ENCODE results near the gene DMGDH.

The DMGDH gene

DNA sequence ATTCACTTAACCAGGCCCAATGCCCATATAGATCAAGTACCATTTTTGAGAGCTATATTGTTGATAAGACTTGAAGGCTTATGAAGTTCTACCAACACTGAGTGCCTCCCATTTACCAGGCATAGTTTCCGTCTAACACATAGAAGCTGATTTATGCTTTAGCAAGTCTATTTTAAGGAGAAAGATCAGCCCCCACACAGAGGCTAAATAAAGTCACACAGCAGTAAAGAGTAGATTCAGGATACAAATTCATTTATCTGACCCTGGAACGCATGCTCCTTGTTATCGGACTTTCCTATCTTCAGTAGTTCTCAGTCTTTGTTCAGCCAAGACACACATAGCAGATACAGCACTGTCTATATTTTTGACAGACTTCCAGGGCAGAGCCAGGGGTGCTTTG lies 34.2 kb downstream of the DMGDH start:
- Histone ChIP-seq H3K9me3 (ENCODE audit: insufficient read depth, low read length, severe bottlenecking) (no peaks in the 10 kb centered on the region), H4K20me1 (ENCODE audit: insufficient read depth, low read length) (no peaks in the 10 kb centered on the region), H3K79me2 (ENCODE audit: insufficient read depth, low read length) (no peaks in the 10 kb centered on the region), H3K9ac (ENCODE audit: low read depth, low read length) (no peak overlapping the region), H3K27me3 (ENCODE audit: insufficient read depth, low read length, poor library complexity) (no peaks in the 10 kb centered on the region), H3K4me2 (ENCODE audit: insufficient read depth, low read length) (no peak overlapping the region), H3K27ac (ENCODE audit: low read length) (no peak overlapping the region), H3K4me3 (ENCODE audit: low read depth in 1 of 2, low read length in 2 of 2) (no peak overlapping the region), H3K4me1 (ENCODE audit: insufficient read depth, low read length) (no peaks in the 10 kb centered on the region), H3K36me3 (ENCODE audit: insufficient read depth, low read length) (no peaks in the 10 kb centered on the region), H2AFZ (ENCODE audit: low read depth, low read length) (no peak overlapping the region)
- DNase-seq: no peak
- no peak for TF ChIP-seq CTCF (IDR thresholded peaks at IDR 0.05; ENCODE audit: borderline replicate concordance, extremely low read depth, low read length, poor library complexity, severe bottlenecking)
- no peak for TF ChIP-seq EZH2 (IDR thresholded peaks at IDR 0.05; ENCODE audit: borderline replicate concordance, low read depth, low read length, severe bottlenecking)
- ATAC-seq (ENCODE audit: insufficient read depth, low read depth): no peak

- H4K20me1 ChIP-seq (ENCODE audit: insufficient read depth, low read length): no peaks in the 10 kb centered on the region
- TF ChIP-seq EZH2 (IDR thresholded peaks at IDR 0.05; ENCODE audit: borderline replicate concordance, low read depth, low read length, severe bottlenecking) (no peak), CTCF (IDR thresholded peaks at IDR 0.05; ENCODE audit: borderline replicate concordance, extremely low read depth, low read length, poor library complexity, severe bottlenecking) (no peak)
- no peaks in the 10 kb centered on the region for H3K27me3 ChIP-seq (ENCODE audit: insufficient read depth, low read length, poor library complexity)
- no peak for DNase-seq
- no peaks in the 10 kb centered on the region for H3K9me3 ChIP-seq (ENCODE audit: insufficient read depth, low read length, severe bottlenecking)
- ATAC-seq (ENCODE audit: insufficient read depth, low read depth): no peak
- H3K4me1 ChIP-seq (ENCODE audit: insufficient read depth, low read length): no peaks in the 10 kb centered on the region
- no peak overlapping the region for H3K4me2 ChIP-seq (ENCODE audit: insufficient read depth, low read length)
- no peak overlapping the region for H3K9ac ChIP-seq (ENCODE audit: low read depth, low read length)
- H3K79me2 ChIP-seq (ENCODE audit: insufficient read depth, low read length): no peaks in the 10 kb centered on the region
- H3K36me3 ChIP-seq (ENCODE audit: insufficient read depth, low read length): no peaks in the 10 kb centered on the region
- no peak overlapping the region for H3K4me3 ChIP-seq (ENCODE audit: low read depth in 1 of 2, low read length in 2 of 2)
- no peak overlapping the region for H2AFZ ChIP-seq (ENCODE audit: low read depth, low read length)
- no peak overlapping the region for H3K27ac ChIP-seq (ENCODE audit: low read length)
Observed at GRCh38 chr5:79032782-79033181, 36.7 kb downstream of the DMGDH start.

- no peak for TF ChIP-seq CTCF (IDR thresholded peaks at IDR 0.05; ENCODE audit: borderline replicate concordance, extremely low read depth, low read length, poor library complexity, severe bottlenecking)
- no peak for TF ChIP-seq EZH2 (IDR thresholded peaks at IDR 0.05; ENCODE audit: borderline replicate concordance, low read depth, low read length, severe bottlenecking)
Observed at GRCh38 chr5:79032031-79032695, 37.3 kb downstream of the DMGDH start.

More at GRCh38 chr5:79032031-79032695, 37.3 kb downstream of the DMGDH start:
- H3K4me1 ChIP-seq (ENCODE audit: insufficient read depth, low read length): no peaks in the 10 kb centered on the region
- no peaks in the 10 kb centered on the region for H4K20me1 ChIP-seq (ENCODE audit: insufficient read depth, low read length)
- no peak overlapping the region for H3K4me2 ChIP-seq (ENCODE audit: insufficient read depth, low read length)
- H3K27ac ChIP-seq (ENCODE audit: low read length): no peak overlapping the region
- DNase-seq: no peak
- no peak overlapping the region for H3K9ac ChIP-seq (ENCODE audit: low read depth, low read length)
- H2AFZ ChIP-seq (ENCODE audit: low read depth, low read length): no peak overlapping the region
- H3K79me2 ChIP-seq (ENCODE audit: insufficient read depth, low read length): no peaks in the 10 kb centered on the region
- H3K27me3 ChIP-seq (ENCODE audit: insufficient read depth, low read length, poor library complexity): no peaks in the 10 kb centered on the region
- H3K36me3 ChIP-seq (ENCODE audit: insufficient read depth, low read length): no peaks in the 10 kb centered on the region
- H3K9me3 ChIP-seq (ENCODE audit: insufficient read depth, low read length, severe bottlenecking): no peaks in the 10 kb centered on the region
- ATAC-seq (ENCODE audit: insufficient read depth, low read depth): no peak
- no peak overlapping the region for H3K4me3 ChIP-seq (ENCODE audit: low read depth in 1 of 2, low read length in 2 of 2)

Data from DND-41 (cell line).